ENCODE results near the gene RPS6KA2.
A peak's percentile ranks its signal among the peaks of the same experiment; 100 is the strongest.
"Not testable (repeated sequence)": the region's sequence is repeated elsewhere in the genome, so short reads cannot be mapped to it uniquely, and the experiment has no call there.

Gene RPS6KA2

GRCh38 chr6:166553563-166554271 lies 73.3 kb downstream of the RPS6KA2 start:
- DNase-seq (ENCODE audit: low read depth): peak; percentile 15

- DNase-seq (ENCODE audit: low read depth): no peak
These were observed 74.5 kb downstream of the RPS6KA2 start for GRCh38 chr6:166552600-166552999.

GRCh38 chr6:166551754-166552495 lies 75.1 kb downstream of the RPS6KA2 start:
- no peak for DNase-seq (ENCODE audit: low read depth)

- no peak for DNase-seq (ENCODE audit: low read depth)
These were observed 80.4 kb downstream of the RPS6KA2 start for GRCh38 chr6:166546653-166547052.

- no peak for DNase-seq (ENCODE audit: low read depth)
These were observed 81.7 kb downstream of the RPS6KA2 start for GRCh38 chr6:166545156-166546034.

- DNase-seq (ENCODE audit: low read depth): no peak
These were observed 82.8 kb downstream of the RPS6KA2 start for GRCh38 chr6:166544296-166544605.

GRCh38 chr6:166543603-166544295 lies 83.3 kb downstream of the RPS6KA2 start:
- DNase-seq (ENCODE audit: low read depth): no peak

GRCh38 chr6:166542580-166542912 lies 84.5 kb downstream of the RPS6KA2 start:
- DNase-seq (ENCODE audit: low read depth): no peak

GRCh38 chr6:166541876-166542579 lies 85.0 kb downstream of the RPS6KA2 start:
- DNase-seq (ENCODE audit: low read depth): no peak

GRCh38 chr6:166541366-166541765 lies 85.7 kb downstream of the RPS6KA2 start:
- DNase-seq (ENCODE audit: low read depth): no peak

- no peak for DNase-seq (ENCODE audit: low read depth)
These were observed 86.3 kb downstream of the RPS6KA2 start for GRCh38 chr6:166540631-166541331.

- no peak for DNase-seq (ENCODE audit: low read depth)
These were observed 87.5 kb downstream of the RPS6KA2 start for GRCh38 chr6:166539543-166539942.

GRCh38 chr6:166539011-166539385 lies 88.1 kb downstream of the RPS6KA2 start:
- DNase-seq (ENCODE audit: low read depth): not testable (repeated sequence)

- DNase-seq (ENCODE audit: low read depth): no peak
These were observed 88.6 kb downstream of the RPS6KA2 start for GRCh38 chr6:166538297-166539010.

GRCh38 chr6:166534658-166535406 lies 92.2 kb downstream of the RPS6KA2 start:
- no peak for DNase-seq (ENCODE audit: low read depth)

GRCh38 chr6:166533205-166533824 lies 93.7 kb downstream of the RPS6KA2 start:
- no peak for DNase-seq (ENCODE audit: low read depth)

- no peak for DNase-seq (ENCODE audit: low read depth)
These were observed 94.7 kb downstream of the RPS6KA2 start for GRCh38 chr6:166532302-166532701.

- DNase-seq (ENCODE audit: low read depth): no peak
These were observed 96.6 kb downstream of the RPS6KA2 start for GRCh38 chr6:166530211-166531095.
